H1 (cell line): ENCODE measurements around the gene UBE2V1. TPM values are rescaled to one million over a fixed set of nuclear protein-coding genes. Genes with fewer than 3 reads are reported as not detected.

Source experiments
- CTCF ChIA-PET: fragments of 300-600 bp; sonication (Branson Sonifier 250); formaldehyde crosslinking; loops from one replicate; lab custom pipeline; 2021; ENCODE audit not compliant: partially characterized antibody; lab: Charles Lee
- POLR2A ChIA-PET: fragments of 300-600 bp; sonication (Branson Sonifier 250); formaldehyde crosslinking; loops from one replicate; lab custom pipeline; 2021; ENCODE audit warnings: inconsistent platforms; ENCODE audit not compliant: partially characterized antibody; lab: Charles Lee
- DNase-seq, 2 experiments: peaks; one replicate each; pipeline versions ENCODE4 v3.0.0 to v3.0.0-alpha.2; 2010 to 2022; ENCODE audit warnings: low spot score in 2 of 2, low read depth in 1 of 2, mixed read lengths in 1 of 2
- FAIRE-seq: peaks from 2 replicates; lab custom pipeline; 2011; peaks lifted over from hg19 to GRCh38; lab: Jason Lieb, UNC
- H2AFZ ChIP-seq: 2 replicates; pipeline ENCODE4 v1.8.1; 2012; ENCODE audit warnings: low read length, inconsistent platforms
- H2AK5ac ChIP-seq: 2 replicates; pipeline ENCODE4 v1.6.1; 2013; ENCODE audit warnings: low read depth, low read length
- H2BK120ac ChIP-seq: replicated peaks from 2 replicates; pipeline ENCODE3; 2013; ENCODE audit warnings: low read depth, low read length, inconsistent platforms
- H2BK12ac ChIP-seq: 2 replicates; pipeline ENCODE4 v1.6.1; 2013; ENCODE audit warnings: low read depth, low read length
- H2BK15ac ChIP-seq: 2 replicates; pipeline ENCODE4 v1.6.1; 2013; ENCODE audit warnings: low read length
- H2BK20ac ChIP-seq: 2 replicates; pipeline ENCODE4 v1.6.1; 2013; ENCODE audit warnings: low read length
- H2BK5ac ChIP-seq: 2 replicates; pipeline ENCODE4 v1.6.1; 2013; ENCODE audit warnings: low read depth, low read length
- H3K14ac ChIP-seq: 2 replicates; pipeline ENCODE4 v1.6.1; 2013; ENCODE audit warnings: inconsistent platforms; ENCODE audit not compliant: insufficient read length
- H3K18ac ChIP-seq: 2 replicates; pipeline ENCODE4 v1.6.1; 2013; ENCODE audit warnings: low read length; ENCODE audit errors: extremely low read depth
- H3K23ac ChIP-seq: 2 replicates; pipeline ENCODE4 v1.6.1; 2013; ENCODE audit warnings: inconsistent platforms; ENCODE audit not compliant: insufficient read length
- H3K23me2 ChIP-seq: 2 replicates; pipeline ENCODE4 v1.6.1; 2013; ENCODE audit warnings: low read depth, low read length
- H3K27ac ChIP-seq: 2 replicates; pipeline ENCODE4 v1.6.1; 2011; ENCODE audit warnings: low read depth, low read length, inconsistent platforms
- H3K27me3 ChIP-seq, 4 experiments: replicated peaks in 1 of 4; 1 replicate in 1 of 4; 2 replicates in 3 of 4; pipeline versions ENCODE4 v1.6.1 to v1.8.1; 2011 to 2013; ENCODE audit warnings: low read length in 3 of 4, mild to moderate bottlenecking in 3 of 4, inconsistent platforms in 2 of 4, mixed read lengths in 2 of 4, moderate library complexity in 1 of 4; ENCODE audit not compliant: control insufficient read depth in 3 of 4, insufficient read depth in 3 of 4; ENCODE audit errors: extremely low read depth in 1 of 4
- H3K36me3 ChIP-seq, 4 experiments: 2 replicates each; pipeline versions ENCODE4 v1.6.1 to v1.8.1; 2011 to 2013; ENCODE audit warnings: mild to moderate bottlenecking in 4 of 4, low read length in 3 of 4, moderate library complexity in 2 of 4, control low read depth in 1 of 4, inconsistent platforms in 1 of 4; ENCODE audit not compliant: insufficient read depth in 4 of 4, control insufficient read depth in 2 of 4
- H3K4ac ChIP-seq: replicated peaks from 2 replicates; pipeline ENCODE3; 2013; ENCODE audit warnings: low read length, low read depth, mixed read lengths, inconsistent platforms; ENCODE audit not compliant: insufficient read length
- H3K4me1 ChIP-seq, 4 experiments: replicated peaks in 1 of 4; 1 replicate in 1 of 4; 2 replicates in 3 of 4; pipeline versions ENCODE4 v1.6.1 to v1.8.1; 2011 to 2013; ENCODE audit warnings: low read length in 3 of 4, inconsistent platforms in 2 of 4, mixed read lengths in 1 of 4; ENCODE audit not compliant: insufficient read depth in 4 of 4, control insufficient read depth in 3 of 4
- H3K4me2 ChIP-seq, 2 experiments: 2 replicates each; pipeline versions ENCODE4 v1.6.1 to v1.8.1; 2011 to 2013; ENCODE audit warnings: low read depth in 2 of 2, low read length in 2 of 2, control low read depth in 1 of 2, inconsistent platforms in 1 of 2, mild to moderate bottlenecking in 1 of 2; ENCODE audit not compliant: insufficient read depth in 1 of 2
- H3K4me3 ChIP-seq, 4 experiments: fragments of 200-600, 300-600 bp in 1 of 4; sonication (generic), shearing (Covaris generic), sonication (Bioruptor Twin) in 1 of 4; 2 replicates each; pipeline versions ENCODE4 v1.5.1 to v1.8.1; 2011 to 2016; ENCODE audit warnings: low read length in 4 of 4, low read depth in 3 of 4, control low read depth in 2 of 4, inconsistent platforms in 2 of 4, mild to moderate bottlenecking in 2 of 4, mixed read lengths in 1 of 4, moderate library complexity in 1 of 4; ENCODE audit not compliant: insufficient read depth in 2 of 4; ENCODE audit errors: extremely low read depth in 1 of 4
- H3K56ac ChIP-seq: replicated peaks from 2 replicates; pipeline ENCODE3; 2013; ENCODE audit warnings: low read depth, mild to moderate bottlenecking, mixed read lengths, low read length, inconsistent platforms; ENCODE audit not compliant: insufficient read length
- H3K79me1 ChIP-seq: 2 replicates; pipeline ENCODE4 v1.6.1; 2013; ENCODE audit warnings: low read depth, low read length, control low read depth
- H3K79me2 ChIP-seq, 2 experiments: 2 replicates each; pipeline versions ENCODE4 v1.6.1 to v1.8.1; 2012 to 2013; ENCODE audit warnings: low read length in 2 of 2, mild to moderate bottlenecking in 2 of 2, inconsistent platforms in 1 of 2; ENCODE audit not compliant: insufficient read depth in 2 of 2, control insufficient read depth in 1 of 2
- H3K9ac ChIP-seq, 4 experiments: replicated peaks in 1 of 4; 1 replicate in 1 of 4; 2 replicates in 3 of 4; pipeline versions ENCODE4 v1.6.1 to v1.8.1; 2011 to 2013; ENCODE audit warnings: low read depth in 3 of 4, low read length in 3 of 4, control low read depth in 2 of 4, mild to moderate bottlenecking in 2 of 4, moderate library complexity in 2 of 4, inconsistent platforms in 1 of 4; ENCODE audit errors: extremely low read depth in 1 of 4
- H3K9me3 ChIP-seq, 2 experiments: 2 replicates each; pipeline versions ENCODE4 v1.6.1 to v1.8.1; 2012 to 2013; ENCODE audit warnings: mild to moderate bottlenecking in 2 of 2, moderate library complexity in 2 of 2, control low read depth in 1 of 2, inconsistent platforms in 1 of 2, low read depth in 1 of 2, low read length in 1 of 2, mixed read lengths in 1 of 2; ENCODE audit not compliant: insufficient read depth in 2 of 2
- H4K20me1 ChIP-seq, 2 experiments: replicated peaks in 1 of 2; 2 replicates each; pipeline versions ENCODE3 to v1.8.1; 2011 to 2013; ENCODE audit warnings: inconsistent platforms in 2 of 2, low read length in 2 of 2, mild to moderate bottlenecking in 1 of 2; ENCODE audit not compliant: insufficient read depth in 2 of 2, control insufficient read depth in 1 of 2
- H4K5ac ChIP-seq: 2 replicates; pipeline ENCODE4 v1.6.1; 2013; ENCODE audit warnings: low read length, low read depth, mixed read lengths, inconsistent platforms; ENCODE audit not compliant: insufficient read length
- H4K8ac ChIP-seq: 2 replicates; pipeline ENCODE4 v1.8.0; 2013; ENCODE audit warnings: mild to moderate bottlenecking, moderate library complexity, low read length, inconsistent platforms; ENCODE audit not compliant: insufficient read depth; ENCODE audit errors: extremely low read depth
- H4K91ac ChIP-seq: replicated peaks from 2 replicates; pipeline ENCODE3; 2013; ENCODE audit warnings: low read length, mixed read lengths, inconsistent platforms; ENCODE audit not compliant: insufficient read length
- GTF2F1 ChIP-seq: IDR thresholded peaks from 2 replicates; pipeline ENCODE4 v1.6.1; 2012; ENCODE audit warnings: low read depth, low read length, improper control_type of control experiment, borderline replicate concordance
- WGBS, 2 experiments: shearing (Covaris generic) in 1 of 2; methylation state at CpG; one replicate each; pipeline versions ENCODE4 v1.1.6 to v1.1.7; 2013 to 2015; ENCODE audit warnings: low lambda C conversion rate in 2 of 2, mixed read lengths in 2 of 2, inconsistent platforms in 1 of 2, low coverage in 1 of 2, missing lambda C conversion rate in 1 of 2; ENCODE audit not compliant: insufficient replicate concordance in 2 of 2, insufficient coverage in 1 of 2, insufficient read length in 1 of 2; ENCODE audit errors: extremely low coverage in 1 of 2, missing lambda C conversion rate in 1 of 2; 5-methylcytosine and 5-hydroxymethylcytosine counted together
- polyA plus RNA-seq, 7 experiments: library from polyadenylated mRNA; depleted of rRNA in 3 of 7; stranded (reverse) in 5 of 7; unstranded in 2 of 7; fragments of >200 nt in 5 of 7; fragments of 200-250 nt in 2 of 7; gene quantifications; 1 replicate in 5 of 7; 2 replicates in 1 of 7; 4 replicates in 1 of 7; pipeline versions ENCODE4 v1.2.1 to v1.2.3, GENCODE V29; 2011 to 2013; ENCODE audit warnings: missing spikeins in 2 of 7, mixed read lengths in 2 of 7
- total RNA-seq: library from RNA; stranded (reverse); fragmentation: NEBNext Ultra II Directional; extraction: Animal tissue kit (Norgen Biotek cat#: 25700); gene quantifications from 2 replicates; pipeline ENCODE4 v1.2.1, GENCODE V29; 2021

The UBE2V1 gene
- total and polyA plus RNA-seq, 2 of the 8 experiments (the other 6 are each of a cell fraction or from before 2014, with no cell fraction given) = 141 to 184 TPM

- Histone ChIP-seq H4K20me1 (peaks cover 18 to 28% of the 10 kb centered on the region in 2 experiments), H3K4me2 (no peak overlapping the region; a peak in 1 of 4 replicates), H3K9me3 (no peaks in the 10 kb centered on the region), H3K56ac (no peak overlapping the region), H3K23ac (no peak overlapping the region), H3K4me3 (no peak overlapping the region), H2BK15ac (no peak overlapping the region), H3K36me3 (peaks cover 4 to 30% (median 11%) of the 10 kb centered on the region in 4 experiments; a peak in 4 of 8 replicates), H3K14ac (no peak overlapping the region), H4K8ac (no peak overlapping the region), H2BK5ac (no peak overlapping the region), H3K9ac (no peak overlapping the region), H4K5ac (no peak overlapping the region), H2AK5ac (no peak overlapping the region), H3K79me2 (peaks cover 0 to 53% of the 10 kb centered on the region in 2 experiments; a peak in 2 of 4 replicates), H2BK12ac (no peak overlapping the region), H2BK120ac (no peak overlapping the region), H2BK20ac (no peak overlapping the region), H3K4ac (no peak overlapping the region), H3K4me1 (peaks cover 5 to 21% (median 13%) of the 10 kb centered on the region in 4 experiments), H3K23me2 (no peaks in the 10 kb centered on the region), H3K79me1 (peaks cover 25% of the 10 kb centered on the region), H3K27me3 (no peaks in the 10 kb centered on the region), H2AFZ (no peak overlapping the region), H3K18ac (no peak overlapping the region), H4K91ac (no peak overlapping the region), H3K27ac (no peak overlapping the region)
- DNase-seq (no peak), FAIRE-seq (no peak)
- CTCF ChIA-PET = interaction anchor here (0.7 to 6.9 kb wide), 6 partner anchors 10 to 45 kb away, joined by 3 to 61 read pairs (median 4); partner anchors contain the start of gene PEDS1
- no peak for TF ChIP-seq GTF2F1
- WGBS, 2 experiments = 92% methylated on average over 12 of the region's 12 CpGs; no CpG with 5 or more reads in 1 of the 2 experiments
- POLR2A ChIA-PET = interaction anchor here (1.4 to 6.9 kb wide), 2 partner anchors 11 to 18 kb away, joined by 3 to 40 read pairs; partner anchors contain the start of gene PEDS1
These were observed 29.0 kb upstream of the UBE2V1 start for GRCh38 chr20:50141811-50142561.
